Measurements from ENCODE around the gene XBP1.
"Not testable (repeated sequence)": the region's sequence is repeated elsewhere in the genome, so short reads cannot be mapped to it uniquely, and the experiment has no call there.

XBP1 gene

GRCh38 chr22:28768701-28769393 is 31.5 kb downstream of the XBP1 start:
- H3K4me2 ChIP-seq (ENCODE audit: low read depth, low read length, poor library complexity, severe bottlenecking): no peak overlapping the region
- TF ChIP-seq, protein P1, sequence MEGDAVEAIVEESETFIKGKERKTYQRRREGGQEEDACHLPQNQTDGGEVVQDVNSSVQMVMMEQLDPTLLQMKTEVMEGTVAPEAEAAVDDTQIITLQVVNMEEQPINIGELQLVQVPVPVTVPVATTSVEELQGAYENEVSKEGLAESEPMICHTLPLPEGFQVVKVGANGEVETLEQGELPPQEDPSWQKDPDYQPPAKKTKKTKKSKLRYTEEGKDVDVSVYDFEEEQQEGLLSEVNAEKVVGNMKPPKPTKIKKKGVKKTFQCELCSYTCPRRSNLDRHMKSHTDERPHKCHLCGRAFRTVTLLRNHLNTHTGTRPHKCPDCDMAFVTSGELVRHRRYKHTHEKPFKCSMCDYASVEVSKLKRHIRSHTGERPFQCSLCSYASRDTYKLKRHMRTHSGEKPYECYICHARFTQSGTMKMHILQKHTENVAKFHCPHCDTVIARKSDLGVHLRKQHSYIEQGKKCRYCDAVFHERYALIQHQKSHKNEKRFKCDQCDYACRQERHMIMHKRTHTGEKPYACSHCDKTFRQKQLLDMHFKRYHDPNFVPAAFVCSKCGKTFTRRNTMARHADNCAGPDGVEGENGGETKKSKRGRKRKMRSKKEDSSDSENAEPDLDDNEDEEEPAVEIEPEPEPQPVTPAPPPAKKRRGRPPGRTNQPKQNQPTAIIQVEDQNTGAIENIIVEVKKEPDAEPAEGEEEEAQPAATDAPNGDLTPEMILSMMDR (IDR thresholded peaks at IDR 0.05; ENCODE audit: insufficient read depth, low read length, poor library complexity, severe bottlenecking): no peak
- TF ChIP-seq EZH2phosphoT487 (conservative IDR thresholded peaks at IDR 0.05; ENCODE audit: low read length): no peak
- H3K27ac ChIP-seq (ENCODE audit: low read depth, low read length): no peak overlapping the region
- H3K4me3 ChIP-seq (ENCODE audit: insufficient read depth, low read length, poor library complexity, severe bottlenecking): no peak overlapping the region
- no peaks in the 10 kb centered on the region for H3K27me3 ChIP-seq (ENCODE audit: low read length)
- H4K20me1 ChIP-seq (ENCODE audit: low read depth, low read length): no peaks in the 10 kb centered on the region
- no peak overlapping the region for H2AFZ ChIP-seq (ENCODE audit: low read depth, low read length, severe bottlenecking)
- no peaks in the 10 kb centered on the region for H3K9me3 ChIP-seq (ENCODE audit: insufficient read depth, low read length)
- H3K9ac ChIP-seq (ENCODE audit: low read length): no peak overlapping the region
- H3K36me3 ChIP-seq (ENCODE audit: low read length): no peaks in the 10 kb centered on the region
- no peaks in the 10 kb centered on the region for H3F3A ChIP-seq (ENCODE audit: insufficient read depth)
- peaks cover 8% of the 10 kb centered on the region for H3K79me2 ChIP-seq (ENCODE audit: insufficient read depth, low read length)
- H3K9me2 ChIP-seq (replicated peaks; ENCODE audit: insufficient read depth, low read length): no peaks in the 10 kb centered on the region

- no peaks in the 10 kb centered on the region for H3K9me2 ChIP-seq (replicated peaks; ENCODE audit: insufficient read depth, low read length)
- H3K27ac ChIP-seq (ENCODE audit: low read depth, low read length): no peak overlapping the region
- H4K20me1 ChIP-seq (ENCODE audit: low read depth, low read length): no peaks in the 10 kb centered on the region
- no peak overlapping the region for H3K9ac ChIP-seq (ENCODE audit: low read length)
- H3K4me2 ChIP-seq (ENCODE audit: low read depth, low read length, poor library complexity, severe bottlenecking): no peak overlapping the region
- H3K27me3 ChIP-seq (ENCODE audit: low read length): no peaks in the 10 kb centered on the region
- no peaks in the 10 kb centered on the region for H3K9me3 ChIP-seq (ENCODE audit: insufficient read depth, low read length)
- TF ChIP-seq EZH2phosphoT487 (conservative IDR thresholded peaks at IDR 0.05; ENCODE audit: low read length): no peak
- TF ChIP-seq, protein P1 (IDR thresholded peaks at IDR 0.05; ENCODE audit: insufficient read depth, low read length, poor library complexity, severe bottlenecking): no peak
- no peaks in the 10 kb centered on the region for H3F3A ChIP-seq (ENCODE audit: insufficient read depth)
- H2AFZ ChIP-seq (ENCODE audit: low read depth, low read length, severe bottlenecking): no peak overlapping the region
- no peaks in the 10 kb centered on the region for H3K79me2 ChIP-seq (ENCODE audit: insufficient read depth, low read length)
- no peaks in the 10 kb centered on the region for H3K36me3 ChIP-seq (ENCODE audit: low read length)
- no peak overlapping the region for H3K4me3 ChIP-seq (ENCODE audit: insufficient read depth, low read length, poor library complexity, severe bottlenecking)
These were observed 33.7 kb downstream of the XBP1 start for GRCh38 chr22:28766628-28767027.

GRCh38 chr22:28762000-28762399 is 38.4 kb downstream of the XBP1 start:
- H3K27me3 ChIP-seq (ENCODE audit: low read length); H3K4me3 ChIP-seq (ENCODE audit: insufficient read depth, low read length, poor library complexity, severe bottlenecking); H3K4me2 ChIP-seq (ENCODE audit: low read depth, low read length, poor library complexity, severe bottlenecking); H3K79me2 ChIP-seq (ENCODE audit: insufficient read depth, low read length); H4K20me1 ChIP-seq (ENCODE audit: low read depth, low read length); H3K9me3 ChIP-seq (ENCODE audit: insufficient read depth, low read length); H3K36me3 ChIP-seq (ENCODE audit: low read length); H3K9me2 ChIP-seq (replicated peaks; ENCODE audit: insufficient read depth, low read length); H3K9ac ChIP-seq (ENCODE audit: low read length); H3K27ac ChIP-seq (ENCODE audit: low read depth, low read length); H2AFZ ChIP-seq (ENCODE audit: low read depth, low read length, severe bottlenecking); H3F3A ChIP-seq (ENCODE audit: insufficient read depth): not testable (repeated sequence)

DNA sequence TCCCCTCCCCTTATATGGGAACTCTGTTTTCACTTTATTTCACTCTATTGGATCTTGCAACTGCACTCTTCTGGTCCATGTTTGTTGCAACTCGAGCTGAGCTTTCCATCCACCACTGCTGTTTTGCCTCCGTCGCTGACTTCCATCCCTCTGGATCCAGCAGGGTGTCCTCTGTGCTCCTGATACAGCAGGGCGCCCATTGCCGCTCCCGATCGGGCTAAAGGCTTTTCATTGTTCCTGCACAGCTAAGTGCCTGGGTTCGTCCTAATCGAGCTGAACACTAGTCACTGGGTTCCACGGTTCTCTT is 39.0 kb downstream of the XBP1 start:
- no peak overlapping the region for H3K27ac ChIP-seq (ENCODE audit: low read depth, low read length)
- H3K9me3 ChIP-seq (ENCODE audit: insufficient read depth, low read length): no peaks in the 10 kb centered on the region
- H3K9ac ChIP-seq (ENCODE audit: low read length): no peak overlapping the region
- no peak for TF ChIP-seq EZH2phosphoT487 (conservative IDR thresholded peaks at IDR 0.05; ENCODE audit: low read length)
- TF ChIP-seq, protein P1 (IDR thresholded peaks at IDR 0.05; ENCODE audit: insufficient read depth, low read length, poor library complexity, severe bottlenecking): no peak
- H3K4me2 ChIP-seq (ENCODE audit: low read depth, low read length, poor library complexity, severe bottlenecking): no peak overlapping the region
- no peak overlapping the region for H2AFZ ChIP-seq (ENCODE audit: low read depth, low read length, severe bottlenecking)
- H3K4me3 ChIP-seq (ENCODE audit: insufficient read depth, low read length, poor library complexity, severe bottlenecking): no peak overlapping the region
- H3K9me2 ChIP-seq (replicated peaks; ENCODE audit: insufficient read depth, low read length): no peaks in the 10 kb centered on the region
- 0 out of 2 replicates have a peak, but pooled peaks cover 5% of the 10 kb centered on the region for H3F3A ChIP-seq (ENCODE audit: insufficient read depth)
- no peaks in the 10 kb centered on the region for H4K20me1 ChIP-seq (ENCODE audit: low read depth, low read length)
- H3K79me2 ChIP-seq (ENCODE audit: insufficient read depth, low read length): no peaks in the 10 kb centered on the region
- H3K27me3 ChIP-seq (ENCODE audit: low read length): no peaks in the 10 kb centered on the region
- no peaks in the 10 kb centered on the region for H3K36me3 ChIP-seq (ENCODE audit: low read length)
